Measurements from ENCODE around the gene GFRAL.
"Not testable (repeated sequence)": the region's sequence is repeated elsewhere in the genome, so short reads cannot be mapped to it uniquely, and the experiment has no call there.

The GFRAL gene

GRCh38 chr6:55327169-55327568 is at the start of gene GFRAL:
TSS of gene GFRAL (plus strand) at chr6:55327469. CDS start at chr6:55327555, 86 bp downstream.
- DNase-seq (ENCODE audit: low read depth in 3 of 3) = no peak

GRCh38 chr6:55277646-55278045 is 49.6 kb upstream of the GFRAL start:
- no peak for DNase-seq (ENCODE audit: low read depth in 3 of 3)

GRCh38 chr6:55281215-55281614 is 46.1 kb upstream of the GFRAL start:
- DNase-seq (ENCODE audit: low read depth in 3 of 3) = no peak

- DNase-seq (ENCODE audit: low read depth in 3 of 3) = no peak
Observed at GRCh38 chr6:55282115-55282514, 45.2 kb upstream of the GFRAL start.

GRCh38 chr6:55286824-55287223 is 40.4 kb upstream of the GFRAL start:
- DNase-seq (ENCODE audit: low read depth in 3 of 3) = no peak

GRCh38 chr6:55290736-55291135 is 36.5 kb upstream of the GFRAL start:
- no peak for DNase-seq (ENCODE audit: low read depth in 3 of 3)

- DNase-seq (ENCODE audit: low read depth in 3 of 3) = no peak
Observed at GRCh38 chr6:55293116-55293515, 34.2 kb upstream of the GFRAL start.

GRCh38 chr6:55297214-55297613 is 30.1 kb upstream of the GFRAL start:
- DNase-seq (ENCODE audit: low read depth in 3 of 3) = not testable (repeated sequence)

- no peak for DNase-seq (ENCODE audit: low read depth in 3 of 3)
Observed at GRCh38 chr6:55299286-55299985, 27.8 kb upstream of the GFRAL start.

- no peak for DNase-seq (ENCODE audit: low read depth in 3 of 3)
Observed at GRCh38 chr6:55304747-55305146, 22.5 kb upstream of the GFRAL start.

GRCh38 chr6:55319961-55320695 is 7.1 kb upstream of the GFRAL start:
- no peak for DNase-seq (ENCODE audit: low read depth in 3 of 3)

- DNase-seq (ENCODE audit: low read depth in 3 of 3) = no peak
Observed at GRCh38 chr6:55320696-55321086, 6.6 kb upstream of the GFRAL start.

- no peak for DNase-seq (ENCODE audit: low read depth in 3 of 3)
Observed at GRCh38 chr6:55377150-55377549, 49.9 kb downstream of the GFRAL start.

GRCh38 chr6:55379471-55379870 is 52.2 kb downstream of the GFRAL start:
- DNase-seq (ENCODE audit: low read depth in 3 of 3) = no peak

- DNase-seq (ENCODE audit: low read depth in 3 of 3) = no peak
Observed at GRCh38 chr6:55379895-55380294, 52.6 kb downstream of the GFRAL start.

- DNase-seq (ENCODE audit: low read depth in 3 of 3) = no peak
Observed at GRCh38 chr6:55388211-55388610, 60.9 kb downstream of the GFRAL start.

- DNase-seq (ENCODE audit: low read depth in 3 of 3) = no peak
Observed at GRCh38 chr6:55395871-55396270, 68.6 kb downstream of the GFRAL start.

- DNase-seq (ENCODE audit: low read depth in 3 of 3) = no peak
Observed at GRCh38 chr6:55397986-55398385, 70.7 kb downstream of the GFRAL start.

- DNase-seq (ENCODE audit: low read depth in 3 of 3) = no peak
Observed at GRCh38 chr6:55399351-55399750, 72.1 kb downstream of the GFRAL start.

- DNase-seq (ENCODE audit: low read depth in 3 of 3) = no peak
Observed at GRCh38 chr6:55405474-55406235, 78.4 kb downstream of the GFRAL start.

GRCh38 chr6:55410674-55411073 is 83.4 kb downstream of the GFRAL start:
- no peak for DNase-seq (ENCODE audit: low read depth in 3 of 3)

GRCh38 chr6:55423933-55424332 is 96.7 kb downstream of the GFRAL start:
- DNase-seq (ENCODE audit: low read depth in 3 of 3) = no peak
